Stimulated activated CD4-positive, alpha-beta T cell treated with anti-CD3 and anti-CD28 coated beads, Interleukin-1b, Interleukin-23, amount 100 ng/mL, for 4 hours (primary cell): ENCODE measurements around the gene PMIS2.
"Not testable (repeated sequence)": the region's sequence is repeated elsewhere in the genome, so short reads cannot be mapped to it uniquely, and the experiment has no call there.

Experiments
- DNase-seq, 2 donors: peaks; one replicate each; pipeline ENCODE4 v3.0.0-alpha.2; 2020; ENCODE audit warnings: low read depth in 2 of 2

PMIS2 gene

DNA sequence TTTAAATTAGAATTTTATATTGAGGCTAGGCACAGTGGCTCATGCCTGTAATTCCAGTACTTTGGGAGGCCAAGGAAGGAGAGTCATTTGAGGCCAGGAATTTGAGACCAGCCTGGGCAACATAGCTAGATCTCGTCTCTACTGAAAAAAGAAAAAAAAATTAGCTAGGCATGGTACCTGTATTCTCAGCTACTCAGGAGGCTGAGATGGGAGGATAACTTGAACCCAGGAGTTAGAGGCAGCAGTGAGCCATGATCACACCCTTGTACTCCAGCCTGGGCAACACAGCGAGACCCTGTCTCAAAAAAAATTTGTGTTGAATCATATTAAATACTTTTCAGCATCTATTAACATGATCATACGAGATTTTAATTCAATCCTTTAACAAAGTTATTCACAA, 4.9 kb downstream of the PMIS2 start:
- DNase-seq, result no peak

DNA sequence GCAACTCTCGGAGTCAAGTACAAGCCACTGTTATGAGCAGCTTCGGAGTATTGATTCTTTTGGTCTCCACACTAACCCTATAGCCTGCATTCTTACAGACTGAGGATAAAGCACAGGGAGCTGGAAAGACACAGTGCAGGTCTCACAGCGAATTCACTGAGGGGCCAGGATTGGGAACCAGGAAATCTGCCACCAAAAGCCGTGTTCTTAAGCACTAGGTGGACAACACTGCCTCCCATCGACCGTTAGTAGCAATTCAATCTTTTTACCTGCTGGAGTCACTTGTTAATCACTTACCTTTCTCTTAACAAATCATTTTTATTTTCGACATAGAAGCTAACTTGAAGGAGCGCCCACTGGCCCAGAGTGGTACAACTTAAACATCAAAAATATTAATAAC, 6.3 kb downstream of the PMIS2 start:
- DNase-seq, result no peak

- not testable (repeated sequence) for DNase-seq
Observed at GRCh38 chr19:35595026-35595425, 9.1 kb downstream of the PMIS2 start.

GRCh38 chr19:35595928-35596327, 10.0 kb downstream of the PMIS2 start:
- no peak for DNase-seq

DNA sequence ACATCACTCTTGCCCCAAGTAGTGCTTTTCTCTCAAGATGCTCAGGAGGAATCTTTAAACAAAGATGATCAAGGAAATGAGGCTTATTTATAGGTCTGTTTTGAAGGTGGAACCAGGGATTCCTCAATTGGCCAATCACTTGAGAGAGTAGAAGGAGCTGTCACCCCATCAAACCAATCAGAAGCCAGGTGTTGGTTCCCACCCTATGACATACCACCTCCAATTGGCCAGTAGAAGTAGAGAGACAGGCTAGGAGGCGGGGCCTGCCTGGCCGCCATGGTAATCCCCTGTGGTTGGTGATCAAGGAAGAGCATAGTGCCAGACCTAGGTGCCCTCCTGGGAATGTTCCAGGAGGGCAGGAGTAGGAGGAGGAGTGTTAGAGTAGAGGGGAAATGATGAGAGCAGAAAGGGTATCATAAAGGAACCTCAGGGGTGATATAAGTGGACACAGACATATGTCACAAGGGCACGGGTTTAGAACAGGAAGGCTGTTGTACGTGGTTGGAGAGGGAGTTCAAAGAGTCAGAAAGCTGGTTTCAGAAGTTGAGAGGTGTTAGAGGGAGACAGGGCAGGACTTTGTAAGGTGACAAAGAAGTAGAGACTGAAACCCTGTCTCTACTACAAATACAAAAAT, 10.5 kb downstream of the PMIS2 start:
- no peak for DNase-seq

DNA sequence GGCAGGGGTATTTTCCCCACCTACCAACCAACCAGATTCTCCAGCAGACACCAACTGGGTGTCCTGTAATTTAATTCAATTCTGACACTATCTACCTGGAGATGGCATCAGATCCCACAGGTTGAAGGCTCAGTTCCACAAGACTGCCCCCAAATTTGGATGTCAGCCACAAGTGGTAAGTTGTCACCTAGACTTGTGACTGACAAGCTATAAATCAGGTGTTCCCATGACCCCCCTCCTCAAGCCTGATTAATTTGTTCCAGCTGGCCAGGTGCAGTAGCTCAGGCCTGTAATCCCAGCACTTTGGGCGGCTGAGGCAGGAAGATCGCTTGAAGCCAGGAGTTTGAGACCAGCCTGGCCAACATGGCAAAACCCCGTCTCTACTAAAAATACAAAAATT, 16.0 kb downstream of the PMIS2 start:
- no peak for DNase-seq

DNA sequence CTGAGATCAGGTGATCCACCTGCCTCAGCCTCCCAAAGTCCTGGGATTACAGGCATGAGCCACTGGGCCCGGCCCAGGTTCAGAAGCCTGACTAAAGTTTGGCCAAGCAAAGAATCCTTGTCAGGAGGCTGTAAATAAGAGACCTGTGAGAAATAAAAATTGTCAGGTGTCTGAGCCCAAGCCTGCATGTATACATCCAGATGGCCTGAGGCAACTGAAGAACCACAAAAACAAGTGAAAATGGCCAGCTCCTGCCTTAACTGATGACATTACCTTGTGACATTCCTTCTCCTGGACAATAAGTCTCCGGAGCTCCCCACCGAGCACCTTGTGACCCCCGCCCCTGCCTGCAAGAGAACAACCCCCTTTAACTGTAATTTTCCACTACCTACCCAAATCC, 18.5 kb downstream of the PMIS2 start:
- DNase-seq, result not testable (repeated sequence)

DNA sequence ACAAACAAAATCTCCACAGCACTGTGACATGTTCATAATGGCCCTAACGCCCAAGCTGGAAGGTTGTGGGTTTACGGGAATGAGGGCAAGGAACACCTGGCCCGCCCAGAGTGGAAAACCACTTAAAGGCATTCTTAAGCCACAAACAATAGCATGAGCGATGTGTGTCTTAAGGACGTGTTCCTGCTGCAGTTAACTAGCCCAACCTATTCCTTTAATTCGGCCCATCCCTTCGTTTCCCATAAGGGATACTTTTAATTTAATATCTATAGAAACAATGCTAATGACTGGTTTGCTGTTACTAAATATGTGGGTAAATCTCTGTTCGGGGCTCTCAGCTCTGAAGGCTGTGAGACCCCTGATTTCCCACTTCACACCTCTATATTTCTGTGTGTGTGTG, 21.2 kb downstream of the PMIS2 start:
- DNase-seq, result not testable (repeated sequence)

GRCh38 chr19:35607661-35608060, 21.7 kb downstream of the PMIS2 start:
- no peak for DNase-seq

DNA sequence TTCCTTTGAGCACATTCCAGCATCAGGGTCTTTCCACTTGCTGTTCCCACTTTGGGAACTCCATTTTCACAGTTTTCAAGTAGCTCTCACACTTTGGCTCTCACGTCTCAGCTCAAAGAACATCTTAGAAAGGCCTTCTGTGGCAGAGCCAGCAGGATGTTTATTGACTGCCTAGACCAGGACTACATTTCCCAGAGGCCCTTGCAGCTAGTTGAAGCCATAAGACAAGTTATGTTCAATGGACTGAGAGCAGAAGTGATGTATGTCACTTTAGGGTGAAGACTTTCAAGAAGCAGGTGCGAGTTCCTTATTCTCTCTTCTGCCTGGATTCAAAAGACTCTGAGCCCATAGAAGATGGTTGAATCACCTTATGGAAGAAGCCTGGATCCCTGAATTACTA, 22.3 kb downstream of the PMIS2 start:
- DNase-seq, result no peak

- no peak for DNase-seq
Observed at GRCh38 chr19:35609851-35610353, 23.9 kb downstream of the PMIS2 start.

- DNase-seq, result no peak
Observed at GRCh38 chr19:35612224-35612558, 26.2 kb downstream of the PMIS2 start.

DNA sequence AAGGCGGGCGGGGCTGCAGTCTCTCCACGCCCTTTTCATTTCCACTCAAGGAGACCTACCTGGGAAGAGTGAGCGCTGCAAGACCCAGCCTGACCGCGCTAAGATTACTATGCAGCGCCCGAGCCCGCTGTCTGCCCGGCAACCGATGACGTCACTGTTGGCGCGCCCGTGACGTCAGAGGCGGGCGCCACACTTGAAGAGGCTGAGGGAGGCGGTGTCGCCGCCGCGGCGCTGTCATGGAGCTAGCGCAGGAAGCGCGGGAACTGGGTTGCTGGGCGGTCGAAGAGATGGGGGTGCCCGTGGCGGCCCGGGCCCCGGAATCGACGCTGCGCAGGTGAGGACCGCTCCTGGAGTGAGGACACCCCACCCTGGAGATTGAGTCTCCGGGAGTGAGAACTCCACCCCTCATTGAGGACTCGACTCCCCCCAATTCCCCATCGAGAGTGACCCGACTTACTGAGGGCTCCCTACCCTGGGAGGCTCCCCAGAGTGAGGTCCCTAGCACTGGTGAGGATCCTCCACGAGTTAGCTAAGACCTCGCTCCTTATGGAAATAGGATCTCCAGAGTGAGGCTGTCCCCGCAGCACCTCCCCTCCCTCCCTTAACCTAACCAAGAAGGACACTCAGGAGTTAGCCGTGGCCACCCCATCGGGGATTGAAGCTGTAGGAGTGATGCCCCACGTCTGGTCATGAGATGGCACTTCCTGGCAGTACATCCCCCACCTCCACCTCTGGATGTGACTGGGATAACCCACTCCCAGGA, 26.8 kb downstream of the PMIS2 start, which contains the start of gene HAUS5:
Gene HAUS5, plus strand, starts transcription at position 177 of the 763 bp plus-strand sequence. Its CDS starts 60 bp downstream, at position 237.
- peak; percentile 95 for DNase-seq

DNA sequence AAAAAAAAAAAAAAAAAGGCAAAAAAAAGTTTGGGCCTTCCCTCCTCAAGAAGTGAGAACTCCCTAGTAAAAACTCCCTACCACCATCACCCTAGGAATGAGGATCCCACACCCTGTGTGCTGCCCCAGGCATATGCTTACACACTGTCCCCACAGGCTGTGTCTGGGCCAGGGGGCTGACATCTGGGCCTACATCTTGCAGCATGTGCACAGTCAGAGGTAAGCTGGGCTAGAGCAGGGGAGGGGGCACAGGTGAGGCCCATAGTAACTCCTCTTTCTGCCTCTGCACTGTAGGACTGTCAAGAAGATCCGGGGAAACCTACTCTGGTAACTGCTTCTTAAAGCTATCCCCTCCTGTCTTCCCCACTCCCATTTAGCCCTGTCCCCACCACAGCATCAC, 27.6 kb downstream of the PMIS2 start:
- DNase-seq, result no peak

- no peak for DNase-seq
Observed at GRCh38 chr19:35615036-35615435, 29.1 kb downstream of the PMIS2 start.

GRCh38 chr19:35618857-35619256, 32.9 kb downstream of the PMIS2 start:
- no peak for DNase-seq

DNA sequence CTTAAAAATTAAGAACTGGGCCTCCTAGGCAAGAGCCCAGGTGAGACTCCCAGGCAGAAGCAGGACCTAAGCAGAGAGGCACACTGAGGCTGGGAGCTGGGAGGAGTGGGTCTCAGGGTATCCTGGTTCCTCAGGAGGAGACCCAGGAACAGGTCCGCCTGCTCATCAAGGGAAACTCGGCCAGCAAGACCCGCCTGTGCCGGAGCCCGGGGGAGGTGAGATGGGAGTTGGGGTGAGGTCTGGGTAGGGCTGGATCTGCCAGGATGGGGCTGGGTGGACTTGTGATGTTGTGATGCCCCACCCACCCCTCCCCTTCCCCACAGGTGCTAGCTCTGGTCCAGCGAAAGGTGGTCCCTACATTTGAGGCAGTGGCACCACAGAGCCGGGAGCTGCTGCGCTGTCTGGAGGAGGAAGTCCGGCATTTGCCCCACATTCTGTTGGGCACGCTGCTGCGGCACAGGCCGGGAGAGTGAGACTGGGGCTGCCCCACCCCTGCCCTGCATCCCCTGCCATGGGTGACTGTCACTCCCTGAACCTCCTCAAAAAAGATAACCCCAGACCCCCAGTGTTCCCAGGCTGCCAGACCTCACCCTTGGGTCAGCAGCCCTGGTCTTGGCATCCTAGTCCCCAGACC, 33.4 kb downstream of the PMIS2 start:
- DNase-seq, result no peak

- no peak for DNase-seq
Observed at GRCh38 chr19:35620001-35620400, 34.0 kb downstream of the PMIS2 start.

DNA sequence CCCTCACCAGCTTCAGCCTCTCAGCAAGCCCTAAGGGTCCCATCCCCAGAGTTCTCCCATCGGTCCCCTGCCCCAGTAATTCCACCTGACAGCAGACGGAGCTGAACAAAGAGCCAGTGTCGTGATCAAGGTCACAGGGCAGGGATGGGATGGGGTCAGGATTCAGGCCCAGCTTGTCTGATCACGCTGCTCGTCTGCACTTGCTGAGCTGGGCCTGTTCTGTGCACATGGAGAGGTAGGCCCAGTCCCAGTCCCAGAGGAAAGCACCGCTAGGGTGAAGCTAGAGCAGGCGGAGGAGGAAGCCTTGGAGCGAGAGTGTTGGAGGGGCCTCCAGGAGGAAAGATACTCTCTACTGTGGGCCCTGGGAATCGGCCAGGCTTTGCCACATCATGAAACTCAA, 35.7 kb downstream of the PMIS2 start:
- DNase-seq, result no peak

GRCh38 chr19:35622750-35623149, 36.8 kb downstream of the PMIS2 start:
- DNase-seq, result no peak

DNA sequence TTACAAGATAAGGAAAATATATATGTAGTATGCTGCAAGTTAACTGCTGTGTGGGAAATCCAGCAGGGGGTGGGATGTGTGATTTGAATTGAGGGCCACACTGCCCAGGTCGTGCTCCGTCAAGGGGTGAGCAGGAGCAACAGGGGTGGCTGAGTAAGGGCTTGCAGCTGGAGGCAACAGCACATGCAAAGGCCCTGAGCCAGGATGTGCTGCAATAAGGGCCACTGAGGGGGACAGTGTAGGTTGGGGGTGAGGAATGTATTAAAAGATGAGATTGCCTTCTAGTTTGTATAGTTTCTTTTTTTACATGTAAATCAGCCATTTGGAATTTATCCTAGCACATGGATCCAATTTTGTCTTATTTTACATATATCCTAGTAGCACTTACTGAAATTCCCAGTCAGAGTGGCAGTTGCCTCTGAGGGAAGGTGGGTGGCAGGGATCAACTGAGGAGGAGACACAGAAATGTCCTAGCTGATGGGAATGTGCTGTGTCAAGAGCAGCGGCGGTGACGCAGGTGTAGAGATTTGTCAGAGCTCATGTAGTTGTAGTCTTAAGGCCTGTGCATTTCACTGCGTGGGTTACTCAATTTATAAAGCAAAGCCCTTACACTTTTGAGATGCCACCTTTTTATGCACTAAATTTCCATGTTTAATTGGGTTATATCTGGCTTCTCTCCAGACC, 37.5 kb downstream of the PMIS2 start:
- DNase-seq, result no peak

GRCh38 chr19:35628264-35628564, 42.2 kb downstream of the PMIS2 start:
- no peak for DNase-seq
